Prostate gland (tissue), 2 donors: ENCODE measurements around the gene MBOAT2.

Source experiments
- CTCF ChIP-seq, 4 experiments: fragments of 200-600 bp in 2 of 4; fragments of 450-650 bp in 2 of 4; sonication (generic) in 2 of 4; IDR thresholded peaks; 1 replicate in 3 of 4; 2 replicates in 1 of 4; pipeline ENCODE4 v1.5.1; 2016 to 2019; ENCODE audit warnings: antibody characterized with exemption in 4 of 4, mild to moderate bottlenecking in 2 of 4, moderate library complexity in 2 of 4
- POLR2AphosphoS5 ChIP-seq: sonication (generic); formaldehyde crosslinking; IDR thresholded peaks from one replicate; pipeline ENCODE4 v1.6.1; 2017; ENCODE audit warnings: antibody characterized with exemption

GRCh38 chr2:8840475-8841091 is 162.9 kb downstream of the MBOAT2 start:
- TF ChIP-seq POLR2AphosphoS5 (no peak), CTCF (IDR thresholded peaks at IDR 0.05) (no peak)
